PC-9 (cell line): ENCODE measurements around the gene CNOT3.

ENCODE experiments used
- EZH2 ChIP-seq: fragments of 200-600 bp; sonication (generic); IDR thresholded peaks from 2 replicates; pipeline ENCODE4 v1.8.0; 2017; ENCODE audit warnings: antibody characterized with exemption, low read depth
- TF ChIP-seq, protein P1 (sequence below): fragments of 200-600 bp; sonication (generic); conservative IDR thresholded peaks from 2 replicates; pipeline ENCODE4 v1.6.1; 2017; ENCODE audit warnings: mixed run types, antibody characterized with exemption, mild to moderate bottlenecking, moderate library complexity

DNA sequence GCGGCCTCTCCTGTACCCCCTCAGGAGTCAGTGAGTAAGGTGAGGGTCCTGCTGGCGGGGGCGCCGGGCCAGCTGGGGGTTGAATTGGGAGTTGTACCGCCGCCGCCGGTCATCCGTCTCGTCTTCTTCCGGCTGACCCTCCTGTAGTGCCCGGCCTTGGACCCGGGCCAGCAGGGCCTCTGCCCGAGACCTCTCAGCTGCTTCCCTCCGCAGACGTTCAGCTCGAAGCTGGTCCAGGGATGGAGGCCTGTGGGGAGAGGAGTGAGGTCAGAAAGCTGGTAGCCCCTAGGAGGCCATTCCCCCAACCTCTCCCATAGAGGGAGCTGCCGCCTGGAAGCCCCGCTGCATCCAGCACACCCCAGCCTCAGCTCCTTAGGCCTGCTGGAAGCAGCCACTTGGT is 18.1 kb downstream of the CNOT3 start:
- TF ChIP-seq, protein P1, sequence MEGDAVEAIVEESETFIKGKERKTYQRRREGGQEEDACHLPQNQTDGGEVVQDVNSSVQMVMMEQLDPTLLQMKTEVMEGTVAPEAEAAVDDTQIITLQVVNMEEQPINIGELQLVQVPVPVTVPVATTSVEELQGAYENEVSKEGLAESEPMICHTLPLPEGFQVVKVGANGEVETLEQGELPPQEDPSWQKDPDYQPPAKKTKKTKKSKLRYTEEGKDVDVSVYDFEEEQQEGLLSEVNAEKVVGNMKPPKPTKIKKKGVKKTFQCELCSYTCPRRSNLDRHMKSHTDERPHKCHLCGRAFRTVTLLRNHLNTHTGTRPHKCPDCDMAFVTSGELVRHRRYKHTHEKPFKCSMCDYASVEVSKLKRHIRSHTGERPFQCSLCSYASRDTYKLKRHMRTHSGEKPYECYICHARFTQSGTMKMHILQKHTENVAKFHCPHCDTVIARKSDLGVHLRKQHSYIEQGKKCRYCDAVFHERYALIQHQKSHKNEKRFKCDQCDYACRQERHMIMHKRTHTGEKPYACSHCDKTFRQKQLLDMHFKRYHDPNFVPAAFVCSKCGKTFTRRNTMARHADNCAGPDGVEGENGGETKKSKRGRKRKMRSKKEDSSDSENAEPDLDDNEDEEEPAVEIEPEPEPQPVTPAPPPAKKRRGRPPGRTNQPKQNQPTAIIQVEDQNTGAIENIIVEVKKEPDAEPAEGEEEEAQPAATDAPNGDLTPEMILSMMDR, result no peak
- TF ChIP-seq EZH2, result no peak
